Liver (tissue), 9 donors: ENCODE measurements around the gene LDLRAD4. TPM values are rescaled to one million over a fixed set of nuclear protein-coding genes. Genes with fewer than 3 reads are reported as not detected.

Experiments used
- DNase-seq: peaks from one replicate; pipeline ENCODE4 v3.0.0-alpha.2; 2017; ENCODE audit warnings: low spot score
- H3K27ac ChIP-seq, 2 donors: one replicate each; pipeline ENCODE4 v1.7.0; 2013; ENCODE audit warnings: inconsistent platforms in 2 of 2, low read length in 2 of 2, control low read depth in 1 of 2, low read depth in 1 of 2, mild to moderate bottlenecking in 1 of 2
- H3K27me3 ChIP-seq, 4 donors: one replicate each; pipeline versions ENCODE4 v1.6.1 to v1.7.0; 2013; ENCODE audit warnings: low read length in 3 of 4, inconsistent platforms in 1 of 4, mild to moderate bottlenecking in 1 of 4, moderate library complexity in 1 of 4; ENCODE audit not compliant: control insufficient read depth in 4 of 4, insufficient read depth in 4 of 4
- H3K36me3 ChIP-seq, 4 donors: one replicate each; pipeline versions ENCODE4 v1.6.1 to v1.7.0; 2013; ENCODE audit warnings: low read length in 3 of 4, mild to moderate bottlenecking in 3 of 4, low read depth in 1 of 4, moderate library complexity in 1 of 4; ENCODE audit not compliant: control insufficient read depth in 4 of 4, insufficient read depth in 3 of 4
- H3K4me1 ChIP-seq, 4 donors: one replicate each; pipeline versions ENCODE4 v1.6.1 to v1.7.0; 2013; ENCODE audit warnings: low read length in 3 of 4, mild to moderate bottlenecking in 3 of 4, moderate library complexity in 1 of 4; ENCODE audit not compliant: control insufficient read depth in 4 of 4, insufficient read depth in 4 of 4
- H3K4me3 ChIP-seq, 3 donors: one replicate each; pipeline versions ENCODE4 v1.6.1 to v1.7.0; 2013; ENCODE audit warnings: low read length in 3 of 3, control low read depth in 1 of 3, low read depth in 1 of 3, mild to moderate bottlenecking in 1 of 3
- H3K9ac ChIP-seq, 2 donors: one replicate each; pipeline ENCODE4 v1.7.0; 2013; ENCODE audit warnings: low read length in 2 of 2, mild to moderate bottlenecking in 2 of 2, moderate library complexity in 2 of 2, control low read depth in 1 of 2, low read depth in 1 of 2
- H3K9me3 ChIP-seq, 4 donors: one replicate each; pipeline versions ENCODE4 v1.6.1 to v1.7.0; 2013; ENCODE audit warnings: low read length in 3 of 4; ENCODE audit not compliant: control insufficient read depth in 4 of 4
- ATF3 ChIP-seq: IDR thresholded peaks from 2 replicates; pipeline ENCODE4 v1.6.1; 2016; ENCODE audit warnings: antibody characterized with exemption
- CTCF ChIP-seq: fragments of 150-350 bp; IDR thresholded peaks from 2 replicates; pipeline ENCODE4 v1.5.1; 2017; ENCODE audit warnings: improper control_type of control experiment, low read depth, low read length; ENCODE audit not compliant: missing input control
- EGR1 ChIP-seq, 2 donors: IDR thresholded peaks; 2 replicates each; pipeline ENCODE4 v1.6.1; 2016 to 2018; ENCODE audit warnings: antibody characterized with exemption in 2 of 2, low read depth in 2 of 2
- FOXA1 ChIP-seq: IDR thresholded peaks from 2 replicates; pipeline ENCODE4 v1.6.1; 2016; ENCODE audit warnings: antibody characterized with exemption
- FOXA2 ChIP-seq: IDR thresholded peaks from 2 replicates; pipeline ENCODE4 v1.6.1; 2016; ENCODE audit warnings: antibody characterized with exemption
- GABPA ChIP-seq, 2 donors: IDR thresholded peaks in 1 of 2; conservative IDR thresholded peaks in 1 of 2; 2 replicates each; pipeline ENCODE4 v1.6.1; 2016; ENCODE audit warnings: antibody characterized with exemption in 2 of 2, mild to moderate bottlenecking in 1 of 2, moderate library complexity in 1 of 2
- HNF4A ChIP-seq, 2 donors: conservative IDR thresholded peaks; 2 replicates each; pipeline ENCODE4 v1.6.1; 2016; ENCODE audit warnings: antibody characterized with exemption in 2 of 2, mild to moderate bottlenecking in 2 of 2
- HNF4G ChIP-seq: IDR thresholded peaks from 2 replicates; pipeline ENCODE4 v1.6.1; 2016; ENCODE audit warnings: antibody characterized with exemption
- JUND ChIP-seq, 2 donors: IDR thresholded peaks; 2 replicates each; pipeline ENCODE4 v1.6.1; 2016; ENCODE audit warnings: antibody characterized with exemption in 2 of 2
- MAX ChIP-seq: IDR thresholded peaks from 2 replicates; pipeline ENCODE4 v1.6.1; 2016; ENCODE audit warnings: antibody characterized with exemption
- NR2F2 ChIP-seq: IDR thresholded peaks from 2 replicates; pipeline ENCODE4 v1.6.1; 2016; ENCODE audit warnings: antibody characterized with exemption
- RAD21 ChIP-seq, 2 donors: IDR thresholded peaks; 2 replicates each; pipeline ENCODE4 v1.6.1; 2016; ENCODE audit warnings: antibody characterized with exemption in 2 of 2, mild to moderate bottlenecking in 2 of 2
- REST ChIP-seq: IDR thresholded peaks from 2 replicates; pipeline ENCODE4 v1.6.1; 2016; ENCODE audit warnings: antibody characterized with exemption, mild to moderate bottlenecking
- RXRA ChIP-seq, 2 donors: IDR thresholded peaks; 2 replicates each; pipeline ENCODE4 v1.6.1; 2017 to 2018; ENCODE audit warnings: antibody characterized with exemption in 2 of 2, mild to moderate bottlenecking in 1 of 2
- SP1 ChIP-seq: IDR thresholded peaks from 2 replicates; pipeline ENCODE4 v1.6.1; 2018; ENCODE audit warnings: antibody characterized with exemption, mild to moderate bottlenecking
- TAF1 ChIP-seq: conservative IDR thresholded peaks from 2 replicates; pipeline ENCODE4 v1.6.1; 2016; ENCODE audit warnings: antibody characterized with exemption, mild to moderate bottlenecking
- YY1 ChIP-seq: IDR thresholded peaks from 2 replicates; pipeline ENCODE4 v1.6.1; 2016; ENCODE audit warnings: antibody characterized with exemption, mild to moderate bottlenecking
- ZBTB33 ChIP-seq: IDR thresholded peaks from 2 replicates; pipeline ENCODE4 v1.6.1; 2016; ENCODE audit warnings: antibody characterized with exemption
- WGBS: extraction: QIAGEN DNeasy Blood & Tissue Kit; methylation state at CpG from one replicate; pipeline ENCODE4 v1.1.7; 2013; 5-methylcytosine and 5-hydroxymethylcytosine counted together
- polyA plus RNA-seq, 2 donors: library from polyadenylated mRNA; stranded (reverse) in 1 of 2; unstranded in 1 of 2; fragments of 200-250 nt in 1 of 2; fragments of >200 nt in 1 of 2; fragmentation: Nextera tagmentation in 1 of 2; extraction: Ambion mirVana in 1 of 2; gene quantifications; one replicate each; pipeline versions ENCODE4 v1.2.1 to v1.2.3, GENCODE V29; 2013 to 2015
- total RNA-seq, 2 donors: library from RNA; depleted of rRNA; stranded (reverse); fragments of >200 nt; gene quantifications; one replicate each; pipeline ENCODE4 v1.2.3, GENCODE V29; 2014
- donor health status: healthy.
- donor health status: healthy.
- donor health status: healthy.
- donor health status: healthy.
- donor health status: healthy.

Gene LDLRAD4
- total and polyA plus RNA-seq, 4 donors: 4.8 to 41.7 (median 12.7) TPM

- Histone ChIP-seq H3K4me3 (no peak overlapping the region), H3K27me3 (no peaks in the 10 kb centered on the region), H3K4me1 (peaks cover 1 to 32% (median 18%) of the 10 kb centered on the region in 4 donors), H3K36me3 (no peaks in the 10 kb centered on the region), H3K27ac (no peak overlapping the region), H3K9me3 (peaks cover 0 to 5% (median 2%) of the 10 kb centered on the region in 4 donors), H3K9ac (no peak overlapping the region)
- TF ChIP-seq HNF4G (no peak), NR2F2 (no peak), TAF1 (no peak), HNF4A (conservative IDR thresholded peaks at IDR 0.05) (no peak), FOXA2 (no peak), SP1 (no peak), EGR1 (IDR thresholded peaks at IDR 0.05; ENCODE audit: low read depth in 2 of 2) (no peak), JUND (IDR thresholded peaks at IDR 0.05) (no peak), ZBTB33 (no peak), MAX (no peak), YY1 (no peak), RXRA (IDR thresholded peaks at IDR 0.05) (no peak), FOXA1 (no peak), RAD21 (IDR thresholded peaks at IDR 0.05) (no peak), REST (no peak), ATF3 (no peak), GABPA (IDR thresholded peaks at IDR 0.05 in 1 of 2, conservative IDR thresholded peaks at IDR 0.05 in 1 of 2) (no peak), CTCF (no peak)
- 93% methylated on average over 9 of the region's 9 CpGs for WGBS
- DNase-seq: no peak
Measured at GRCh38 chr18:13317801-13318200, 99.2 kb downstream of the LDLRAD4 start.
